NCI-H345 treated with DMSO at 0.1 percent for 48 hours (cell line): ENCODE measurements around the gene USP37.

ENCODE experiments used
- DNase-seq: peaks from one replicate; lab custom pipeline; 2025; ENCODE audit not compliant: unreplicated experiment; lab: John Stamatoyannopoulos, UW

The USP37 gene

GRCh38 chr2:218404351-218405085 is 163.6 kb downstream of the USP37 start:
- no peak for DNase-seq

- DNase-seq, result no peak
These were observed 164.3 kb downstream of the USP37 start for GRCh38 chr2:218403810-218404209.

GRCh38 chr2:218402911-218403411 is 165.2 kb downstream of the USP37 start:
- no peak for DNase-seq

- DNase-seq, result no peak
These were observed 165.7 kb downstream of the USP37 start for GRCh38 chr2:218402491-218402901.

- no peak for DNase-seq
These were observed 166.3 kb downstream of the USP37 start for GRCh38 chr2:218401890-218402289.

- DNase-seq, result no peak
These were observed 166.9 kb downstream of the USP37 start for GRCh38 chr2:218400930-218401881.
